Measurements from ENCODE around the gene FAM90A1.
"Not testable (repeated sequence)": the region's sequence is repeated elsewhere in the genome, so short reads cannot be mapped to it uniquely, and the experiment has no call there.

FAM90A1 gene

GRCh38 chr12:8226992-8227731, at the start of gene FAM90A1:
TSS of gene FAM90A1 (minus strand) at chr12:8227618. CDS start at chr12:8224832, 2,786 bp downstream.
- DNase-seq: peak in 1 of 6 experiments; percentile 16

- DNase-seq: not testable (repeated sequence)
These were observed 49.0 kb upstream of the FAM90A1 start for GRCh38 chr12:8276397-8276796.

- not testable (repeated sequence) for DNase-seq
These were observed 39.3 kb upstream of the FAM90A1 start for GRCh38 chr12:8266706-8267105.

GRCh38 chr12:8264236-8264635, 36.8 kb upstream of the FAM90A1 start:
- DNase-seq: not testable (repeated sequence)

- not testable (repeated sequence) for DNase-seq
These were observed 33.7 kb upstream of the FAM90A1 start for GRCh38 chr12:8261111-8261554.

- not testable (repeated sequence) for DNase-seq
These were observed 28.9 kb upstream of the FAM90A1 start for GRCh38 chr12:8256356-8256755.

GRCh38 chr12:8254705-8255104, 27.3 kb upstream of the FAM90A1 start:
- DNase-seq: not testable (repeated sequence)

GRCh38 chr12:8252056-8252818, 24.8 kb upstream of the FAM90A1 start:
- not testable (repeated sequence) for DNase-seq

GRCh38 chr12:8251616-8252015, 24.2 kb upstream of the FAM90A1 start:
- not testable (repeated sequence) for DNase-seq

- DNase-seq: not testable (repeated sequence)
These were observed 19.6 kb upstream of the FAM90A1 start for GRCh38 chr12:8246941-8247535.

GRCh38 chr12:8243682-8244161, 16.3 kb upstream of the FAM90A1 start:
- peak in 1 of 6 experiments; percentile 55 for DNase-seq

- DNase-seq: peak; percentile 98 to 100 (median 99)
These were observed 15.7 kb upstream of the FAM90A1 start for GRCh38 chr12:8242880-8243681.

- DNase-seq: not testable (repeated sequence)
These were observed 15.1 kb upstream of the FAM90A1 start for GRCh38 chr12:8242622-8242879.

GRCh38 chr12:8241917-8242621, 14.7 kb upstream of the FAM90A1 start:
- peak in 2 of 6 experiments; percentile 8 to 25 for DNase-seq

- not testable (repeated sequence) for DNase-seq
These were observed 13.1 kb upstream of the FAM90A1 start for GRCh38 chr12:8240340-8241114.

GRCh38 chr12:8237031-8237430, 9.6 kb upstream of the FAM90A1 start:
- DNase-seq: not testable (repeated sequence)

- not testable (repeated sequence) for DNase-seq
These were observed 8.1 kb upstream of the FAM90A1 start for GRCh38 chr12:8235316-8236157.

- DNase-seq: not testable (repeated sequence)
These were observed 7.3 kb upstream of the FAM90A1 start for GRCh38 chr12:8234746-8235145.

- DNase-seq: not testable (repeated sequence)
These were observed 6.6 kb upstream of the FAM90A1 start for GRCh38 chr12:8233935-8234495.

Data from stimulated activated naive CD4-positive, alpha-beta T cell (primary cell).